Endothelial cell of umbilical vein (primary cell): Measurements from ENCODE around the gene PHLPP2. TPM values are rescaled to one million over a fixed set of nuclear protein-coding genes. Genes with fewer than 3 reads are reported as not detected.

Experiments used
- BruUV-seq: library from RNA; stranded (reverse); fragments of 400-500 nt; replicated peaks from 2 replicates; lab custom pipeline; 2021; lab: Mats Ljungman, UMichigan
- CTCF ChIA-PET: fragments of 300-600, 350-600 bp; sonication (Branson Sonifier 250); formaldehyde crosslinking; loops from one replicate; lab custom pipeline; 2021; ENCODE audit warnings: antibody characterized with exemption, inconsistent platforms; lab: Charles Lee
- POLR2A ChIA-PET: fragments of 300-600, 350-600 bp; sonication (Branson Sonifier 250); formaldehyde crosslinking; loops from one replicate; lab custom pipeline; 2021; ENCODE audit warnings: antibody characterized with exemption, inconsistent platforms; lab: Charles Lee
- DNase-seq: peaks from one replicate; pipeline ENCODE4 v3.0.0-alpha.2; 2011; ENCODE audit warnings: low read depth, low spot score
- FAIRE-seq: peaks from 2 replicates; lab custom pipeline; 2011; peaks lifted over from hg19 to GRCh38; lab: Jason Lieb, UNC
- H2AFZ ChIP-seq: 2 replicates; pipeline ENCODE4 v1.6.0; 2012; ENCODE audit warnings: low read depth, low read length, control low read depth, inconsistent platforms
- H3K27ac ChIP-seq: 2 replicates; pipeline ENCODE4 v1.5.1; 2011; ENCODE audit warnings: low read depth, mild to moderate bottlenecking, control low read depth, low read length, moderate library complexity; ENCODE audit not compliant: insufficient read depth
- H3K27me3 ChIP-seq, 2 experiments: 2 replicates each; pipeline versions ENCODE4 v1.6.0 to v1.6.1; 2011; ENCODE audit warnings: low read length in 2 of 2, mixed read lengths in 1 of 2; ENCODE audit not compliant: control insufficient read depth in 2 of 2, insufficient read depth in 2 of 2
- H3K36me3 ChIP-seq, 2 experiments: 2 replicates in 1 of 2; 3 replicates in 1 of 2; pipeline ENCODE4 v1.5.1; 2011; ENCODE audit warnings: low read length in 2 of 2, mild to moderate bottlenecking in 1 of 2, moderate library complexity in 1 of 2; ENCODE audit not compliant: control insufficient read depth in 2 of 2, insufficient read depth in 2 of 2; ENCODE audit errors: extremely low read depth in 1 of 2
- H3K4me1 ChIP-seq: 3 replicates; pipeline ENCODE4 v1.5.1; 2011; ENCODE audit warnings: mild to moderate bottlenecking, low read length; ENCODE audit not compliant: control insufficient read depth, insufficient read depth; ENCODE audit errors: extremely low read depth
- H3K4me2 ChIP-seq: 2 replicates; pipeline ENCODE4 v1.6.1; 2011; ENCODE audit warnings: low read length, control low read depth, mixed read lengths; ENCODE audit not compliant: insufficient read depth
- H3K4me3 ChIP-seq, 3 experiments: fragments of 200-600 bp in 1 of 3; sonication (generic), shearing (Covaris generic) in 1 of 3; replicated peaks in 1 of 3; 2 replicates each; pipeline ENCODE4 v1.5.1; 2011 to 2016; ENCODE audit warnings: control low read depth in 3 of 3, low read length in 3 of 3, mild to moderate bottlenecking in 2 of 3, inconsistent platforms in 1 of 3, low read depth in 1 of 3, moderate library complexity in 1 of 3; ENCODE audit not compliant: insufficient read depth in 1 of 3
- H3K79me2 ChIP-seq: 2 replicates; pipeline ENCODE4 v1.6.0; 2012; ENCODE audit warnings: low read length, inconsistent platforms; ENCODE audit not compliant: control insufficient read depth, insufficient read depth
- H3K9ac ChIP-seq: replicated peaks from 2 replicates; pipeline ENCODE3; 2011; ENCODE audit warnings: low read length, control low read depth; ENCODE audit not compliant: insufficient read depth; ENCODE audit errors: extremely low read depth
- H3K9me1 ChIP-seq: replicated peaks from 3 replicates; pipeline ENCODE4 v1.6.0; 2011; ENCODE audit warnings: mild to moderate bottlenecking, low read length; ENCODE audit not compliant: control insufficient read depth, insufficient read depth; ENCODE audit errors: extremely low read depth
- H3K9me3 ChIP-seq: replicated peaks from 2 replicates; pipeline ENCODE4 v1.5.1; 2012; ENCODE audit warnings: low read length, inconsistent platforms; ENCODE audit not compliant: control insufficient read depth, insufficient read depth
- H4K20me1 ChIP-seq: replicated peaks from 2 replicates; pipeline ENCODE3; 2011; ENCODE audit warnings: mild to moderate bottlenecking, low read length; ENCODE audit not compliant: control insufficient read depth, insufficient read depth; ENCODE audit errors: extremely low read depth
- CTCF ChIP-seq, 2 donors: IDR thresholded peaks; 1 replicate in 1 of 2; 2 replicates in 1 of 2; pipeline ENCODE4 v1.5.1; 2011; ENCODE audit warnings: low read length in 2 of 2, mild to moderate bottlenecking in 2 of 2, moderate library complexity in 2 of 2, control low read depth in 1 of 2, inconsistent platforms in 1 of 2, low read depth in 1 of 2; ENCODE audit not compliant: insufficient read depth in 1 of 2; ENCODE audit errors: extremely low read depth in 1 of 2
- EZH2 ChIP-seq: IDR thresholded peaks from 2 replicates; pipeline ENCODE4 v1.6.1; 2012; ENCODE audit warnings: borderline replicate concordance, low read depth, mild to moderate bottlenecking, moderate library complexity, low read length, inconsistent platforms; ENCODE audit not compliant: severe bottlenecking
- FOS ChIP-seq: IDR thresholded peaks from 2 replicates; pipeline ENCODE4 v1.6.1; 2011; ENCODE audit warnings: mild to moderate bottlenecking, low read length, moderate library complexity, borderline replicate concordance; ENCODE audit not compliant: insufficient read depth
- GATA2 ChIP-seq: IDR thresholded peaks from 2 replicates; pipeline ENCODE4 v1.7.0; 2011; ENCODE audit warnings: low read depth, mild to moderate bottlenecking, moderate library complexity, mixed read lengths, low read length; ENCODE audit not compliant: insufficient read length, insufficient read depth
- JUN ChIP-seq: IDR thresholded peaks from 2 replicates; pipeline ENCODE4 v1.6.1; 2011; ENCODE audit warnings: borderline replicate concordance, low read depth; ENCODE audit not compliant: insufficient read length, insufficient read depth
- MAX ChIP-seq: IDR thresholded peaks from 2 replicates; pipeline ENCODE4 v1.6.1; 2011; ENCODE audit not compliant: insufficient read depth, insufficient read length
- MYC ChIP-seq: IDR thresholded peaks from one replicate; pipeline ENCODE4 v1.6.1; 2011; ENCODE audit warnings: mild to moderate bottlenecking, low read depth, low read length
- POLR2A ChIP-seq: IDR thresholded peaks from 2 replicates; pipeline ENCODE4 v1.6.1; 2012; ENCODE audit warnings: low read depth, mild to moderate bottlenecking, control low read depth, low read length
- POLR2AphosphoS5 ChIP-seq: IDR thresholded peaks from 2 replicates; pipeline ENCODE4 v1.6.1; 2012; ENCODE audit warnings: low read depth, mild to moderate bottlenecking, control low read depth, low read length, moderate library complexity; ENCODE audit not compliant: insufficient read depth
- dilution Hi-C: fragments of 300-500 bp; cut with MboI; formaldehyde crosslinking; loops from one replicate; pipeline ENCODE4 v1.15.0; 2019; ENCODE audit warnings: low sequenced_read_pairs; ENCODE audit not compliant: extremely low pct_ligation_motif_present
- intact Hi-C: fragments of 100-400 bp; cut with micrococcal nuclease; formaldehyde crosslinking; loops from one replicate; pipeline ENCODE4 v1.10.0; 2022
- polyA plus RNA-seq, 4 experiments: library from polyadenylated mRNA; depleted of rRNA in 3 of 4; stranded (reverse) in 3 of 4; unstranded in 1 of 4; fragments of >200 nt; gene quantifications; 2 replicates each; pipeline versions ENCODE4 v1.2.1 to v1.2.3, GENCODE V29; 2011 to 2012; ENCODE audit warnings: missing spikeins in 1 of 4
- total RNA-seq: library from RNA; stranded (reverse); gene quantifications from 2 replicates; pipeline ENCODE4 v1.2.3, GENCODE V29; 2021

PHLPP2 gene
- total and polyA plus RNA-seq, 2 donors (not counting 3 experiments of a cell fraction or from before 2014, with no cell fraction given): 4.1 to 8.0 TPM

- Histone ChIP-seq H2AFZ (no peak overlapping the region), H3K9me3 (no peaks in the 10 kb centered on the region), H3K9ac (no peak overlapping the region), H3K4me2 (no peak overlapping the region), H3K27me3 (no peaks in the 10 kb centered on the region), H4K20me1 (no peaks in the 10 kb centered on the region), H3K79me2 (no peaks in the 10 kb centered on the region), H3K9me1 (no peaks in the 10 kb centered on the region), H3K4me1 (no peaks in the 10 kb centered on the region), H3K4me3 (no peak overlapping the region), H3K27ac (no peak overlapping the region), H3K36me3 (peaks cover 7 to 8% of the 10 kb centered on the region in 2 experiments)
- no TSS peak for BruUV-seq
- intact Hi-C loops (no loop called here), dilution Hi-C loops (no loop called here)
- FAIRE-seq (no peak), DNase-seq (no peak)
- TF ChIP-seq MYC (no peak), FOS (no peak), POLR2AphosphoS5 (no peak), CTCF (IDR thresholded peaks at IDR 0.05; ENCODE audit: extremely low read depth in 1 of 2, insufficient read depth in 1 of 2, low read depth in 1 of 2, low read length in 2 of 2) (no peak), JUN (no peak), POLR2A (no peak), GATA2 (no peak), EZH2 (no peak), MAX (no peak)
- CTCF ChIA-PET: no interaction called here
- POLR2A ChIA-PET: no interaction called here
Observed at GRCh38 chr16:71649704-71650103, 74.8 kb downstream of the PHLPP2 start.
